CD4-positive, CD25-positive, alpha-beta regulatory T cell (primary cell): ENCODE data around the gene TTC12. TPM values are rescaled to one million over a fixed set of nuclear protein-coding genes. Genes with fewer than 3 reads are reported as not detected.

Experiments
- ATAC-seq, 2 donors: fragments of 150-1000 bp; cut with Tn5 transposase; one replicate each; pipeline ENCODE4 v1.10.0; 2021; ENCODE audit warnings: low read depth in 2 of 2, moderate number of reproducible peaks in 2 of 2, moderate library complexity in 1 of 2
- DNase-seq, 3 donors: peaks; one replicate each; pipeline versions ENCODE4 v3.0.0 to v3.0.0-alpha.2; 2012 to 2022; ENCODE audit warnings: mixed read lengths in 1 of 3
- H3K27ac ChIP-seq: one replicate; pipeline ENCODE4 v1.7.0; 2013; ENCODE audit warnings: mild to moderate bottlenecking, low read length; ENCODE audit not compliant: insufficient read depth, poor library complexity, severe bottlenecking
- H3K27me3 ChIP-seq: one replicate; pipeline ENCODE4 v1.7.0; 2013; ENCODE audit warnings: low read length; ENCODE audit not compliant: control insufficient read depth, insufficient read depth
- H3K36me3 ChIP-seq: one replicate; pipeline ENCODE4 v1.7.0; 2013; ENCODE audit warnings: mild to moderate bottlenecking, low read length, moderate library complexity; ENCODE audit not compliant: control insufficient read depth, insufficient read depth
- H3K4me1 ChIP-seq: 2 replicates; pipeline ENCODE4 v1.7.0; 2013; ENCODE audit warnings: mild to moderate bottlenecking, low read length; ENCODE audit not compliant: insufficient read depth, control insufficient read depth, poor library complexity, severe bottlenecking
- H3K4me3 ChIP-seq: one replicate; pipeline ENCODE4 v1.7.0; 2013; ENCODE audit warnings: low read depth, mild to moderate bottlenecking, low read length, moderate library complexity
- H3K9me3 ChIP-seq, 2 experiments: 1 replicate in 1 of 2; 2 replicates in 1 of 2; pipeline ENCODE4 v1.7.0; 2013; ENCODE audit warnings: low read length in 2 of 2, mild to moderate bottlenecking in 1 of 2, moderate library complexity in 1 of 2; ENCODE audit not compliant: control insufficient read depth in 2 of 2
- H3K27ac Mint-ChIP-seq, 3 donors: one replicate each; pipeline ENCODE4 v1.8.0; 2020 to 2022; ENCODE audit warnings: mild to moderate bottlenecking in 3 of 3, mixed read lengths in 3 of 3, moderate library complexity in 2 of 3
- H3K27me3 Mint-ChIP-seq: one replicate; pipeline ENCODE4 v1.8.0; 2022; ENCODE audit warnings: mild to moderate bottlenecking, mixed read lengths
- H3K36me3 Mint-ChIP-seq: one replicate; pipeline ENCODE4 v1.8.0; 2020; ENCODE audit warnings: mixed read lengths
- H3K4me1 Mint-ChIP-seq, 4 donors: one replicate each; pipeline ENCODE4 v1.8.0; 2020 to 2022; ENCODE audit warnings: mixed read lengths in 4 of 4, mild to moderate bottlenecking in 1 of 4
- H3K4me3 Mint-ChIP-seq, 4 donors: one replicate each; pipeline ENCODE4 v1.8.0; 2020 to 2022; ENCODE audit warnings: mild to moderate bottlenecking in 4 of 4, mixed read lengths in 4 of 4, moderate library complexity in 3 of 4
- H3K9me3 Mint-ChIP-seq, 7 donors: one replicate each; pipeline ENCODE4 v1.8.0; 2020 to 2022; ENCODE audit warnings: mixed read lengths in 7 of 7, mild to moderate bottlenecking in 3 of 7, moderate library complexity in 2 of 7
- polyA plus RNA-seq, 4 donors: library from polyadenylated mRNA; unstranded; fragments of 300-500 nt; fragmentation: Illumina TruSeq; gene quantifications; one replicate each; pipeline ENCODE4 v1.2.3, GENCODE V29; 2021
- total RNA-seq: library from RNA; stranded (reverse); gene quantifications from one replicate; pipeline ENCODE4 v1.2.3, GENCODE V29; 2022

The TTC12 gene
- total and polyA plus RNA-seq, 5 donors from 2014 or later = 8.0 to 22.2 (median 10.6) TPM

DNA sequence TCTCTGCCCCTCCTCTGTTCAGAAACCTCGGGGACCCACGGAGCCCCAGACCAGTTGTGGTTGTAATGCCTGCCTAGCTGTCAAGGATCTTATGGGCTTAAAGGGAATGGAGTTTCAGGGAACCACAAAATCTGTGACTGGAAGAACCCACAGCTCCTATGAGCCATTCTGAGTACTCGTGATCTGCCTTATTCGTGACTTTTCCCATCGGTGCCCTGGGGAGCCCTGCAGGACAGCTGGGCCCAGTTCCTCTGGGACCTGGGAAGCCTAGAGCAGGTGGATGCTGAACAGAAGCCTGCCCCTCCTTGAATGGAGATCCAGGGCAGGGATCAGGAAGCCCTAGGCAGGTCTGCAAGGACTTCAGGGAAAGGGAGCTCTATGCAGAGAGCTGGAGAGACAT is 42.1 kb upstream of the TTC12 start:
- Mint-ChIP-seq H3K9me3 (peaks cover 0 to 1% (median 0%) of the 10 kb centered on the region in 7 donors), H3K27me3 (no peaks in the 10 kb centered on the region), H3K4me3 (no peak overlapping the region), H3K27ac (no peak overlapping the region), H3K36me3 (no peaks in the 10 kb centered on the region), H3K4me1 (no peaks in the 10 kb centered on the region)
- ATAC-seq (no peak), DNase-seq (no peak)
- Histone ChIP-seq H3K36me3 (no peaks in the 10 kb centered on the region), H3K9me3 (no peaks in the 10 kb centered on the region), H3K4me1 (no peaks in the 10 kb centered on the region), H3K4me3 (no peak overlapping the region), H3K27ac (no peak overlapping the region), H3K27me3 (no peaks in the 10 kb centered on the region)

DNA sequence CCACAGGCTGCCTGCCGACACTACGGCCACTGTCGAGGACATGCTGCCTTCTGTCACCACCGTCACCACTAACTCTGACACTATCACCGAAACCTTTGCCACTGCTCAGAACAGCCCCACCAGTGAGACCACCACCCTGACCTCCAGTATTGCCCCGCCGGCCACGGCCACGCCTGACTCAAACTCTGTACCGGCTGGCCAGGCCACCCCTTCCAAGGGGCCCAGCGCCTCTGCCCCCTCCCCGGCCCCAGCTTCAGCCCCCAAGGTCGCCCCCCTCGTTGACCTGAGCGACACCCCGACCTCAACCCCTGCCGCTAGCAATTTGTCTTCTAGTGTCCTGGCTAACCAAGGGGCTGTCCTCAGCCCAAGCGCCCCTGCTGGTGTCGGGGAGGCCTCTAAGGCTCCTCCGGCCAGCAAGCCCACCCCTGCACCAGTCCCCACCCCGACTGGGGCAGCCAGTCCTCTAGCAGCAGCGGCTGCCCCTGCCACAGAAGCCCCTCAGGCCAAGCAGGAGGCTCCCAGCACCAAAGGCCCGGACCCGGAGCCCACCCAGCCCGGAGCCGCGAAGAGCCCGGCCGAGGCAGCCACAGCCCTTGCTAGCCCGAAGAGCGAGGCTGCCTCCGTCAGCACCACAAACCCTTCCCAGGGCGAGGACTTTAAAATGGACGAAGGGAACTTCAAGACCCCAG is 41.3 kb upstream of the TTC12 start:
- no peaks in the 10 kb centered on the region for H3K36me3 ChIP-seq
- Mint-ChIP-seq H3K4me1 (no peaks in the 10 kb centered on the region), H3K27me3 (no peaks in the 10 kb centered on the region), H3K9me3 (peaks cover 0 to 1% (median 0%) of the 10 kb centered on the region in 7 donors), H3K27ac (no peak overlapping the region), H3K4me3 (no peak overlapping the region), H3K36me3 (no peaks in the 10 kb centered on the region)
- DNase-seq (no peak), ATAC-seq (no peak)
- H3K27me3 ChIP-seq = no peaks in the 10 kb centered on the region
- no peak overlapping the region for H3K4me3 ChIP-seq
- no peaks in the 10 kb centered on the region for H3K4me1 ChIP-seq
- no peak overlapping the region for H3K27ac ChIP-seq
- no peaks in the 10 kb centered on the region for H3K9me3 ChIP-seq

DNA sequence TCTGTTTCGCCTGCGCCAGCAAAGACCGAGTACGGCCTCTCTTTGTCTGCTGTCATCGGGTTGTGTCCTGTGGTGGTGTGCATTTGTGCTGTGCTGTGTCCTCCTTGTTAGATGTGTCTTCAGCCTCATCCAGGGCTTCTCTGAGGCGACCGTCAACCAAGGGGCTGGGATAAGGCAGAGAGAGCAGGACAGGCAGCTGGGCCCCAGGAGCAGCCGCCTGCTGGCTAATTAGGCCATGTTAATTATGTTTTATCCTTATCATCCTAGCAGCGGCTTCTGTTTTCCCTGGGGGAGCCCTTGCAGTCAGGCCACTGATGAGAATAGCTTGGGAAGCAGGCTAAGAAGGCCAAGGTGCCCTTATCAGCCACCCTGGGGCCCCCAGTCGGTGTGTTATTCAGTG is 40.7 kb upstream of the TTC12 start:
- H3K36me3 Mint-ChIP-seq = no peaks in the 10 kb centered on the region
- Histone ChIP-seq H3K4me1 (no peaks in the 10 kb centered on the region), H3K27ac (no peak overlapping the region), H3K36me3 (no peaks in the 10 kb centered on the region), H3K9me3 (no peaks in the 10 kb centered on the region), H3K4me3 (no peak overlapping the region), H3K27me3 (no peaks in the 10 kb centered on the region)
- H3K4me1 Mint-ChIP-seq = no peaks in the 10 kb centered on the region
- DNase-seq (no peak), ATAC-seq (no peak)
- H3K27ac Mint-ChIP-seq = no peak overlapping the region
- H3K4me3 Mint-ChIP-seq = no peak overlapping the region
- H3K27me3 Mint-ChIP-seq = no peaks in the 10 kb centered on the region
- H3K9me3 Mint-ChIP-seq = peaks cover 0 to 1% (median 0%) of the 10 kb centered on the region in 7 donors

GRCh38 chr11:113274713-113275582 is 39.4 kb upstream of the TTC12 start:
- no peak for ATAC-seq
- no peak for DNase-seq
- peak overlapping the region in 1 of 3 donors; percentile 49 for H3K27ac Mint-ChIP-seq
- no peak overlapping the region for H3K4me3 ChIP-seq
- H3K4me1 Mint-ChIP-seq = no peaks in the 10 kb centered on the region
- H3K27me3 Mint-ChIP-seq = no peaks in the 10 kb centered on the region
- H3K36me3 Mint-ChIP-seq = no peaks in the 10 kb centered on the region
- H3K4me1 ChIP-seq = no peaks in the 10 kb centered on the region
- H3K9me3 Mint-ChIP-seq = peaks cover 0 to 1% (median 0%) of the 10 kb centered on the region in 7 donors
- no peaks in the 10 kb centered on the region for H3K36me3 ChIP-seq
- H3K4me3 Mint-ChIP-seq = no peak overlapping the region
- H3K27ac ChIP-seq = no peak overlapping the region
- no peaks in the 10 kb centered on the region for H3K9me3 ChIP-seq
- H3K27me3 ChIP-seq = no peaks in the 10 kb centered on the region

- H3K27ac Mint-ChIP-seq = peak overlapping the region in 1 of 3 donors; percentile 49
- ATAC-seq = no peak
These were observed 38.8 kb upstream of the TTC12 start for GRCh38 chr11:113275602-113276001.

GRCh38 chr11:113276466-113276865 is 37.9 kb upstream of the TTC12 start:
- no peaks in the 10 kb centered on the region for H3K36me3 ChIP-seq
- H3K9me3 Mint-ChIP-seq = peaks cover 0 to 1% (median 0%) of the 10 kb centered on the region in 7 donors
- no peak overlapping the region for H3K4me3 Mint-ChIP-seq

More at GRCh38 chr11:113275602-113276001, 38.8 kb upstream of the TTC12 start:
- DNase-seq = no peak
- Histone ChIP-seq H3K9me3 (no peaks in the 10 kb centered on the region), H3K4me3 (no peak overlapping the region), H3K27ac (no peak overlapping the region), H3K36me3 (no peaks in the 10 kb centered on the region), H3K27me3 (no peaks in the 10 kb centered on the region), H3K4me1 (no peaks in the 10 kb centered on the region)
- peaks cover 0 to 1% (median 0%) of the 10 kb centered on the region in 7 donors for H3K9me3 Mint-ChIP-seq
- no peaks in the 10 kb centered on the region for H3K27me3 Mint-ChIP-seq
- H3K4me3 Mint-ChIP-seq = no peak overlapping the region
- no peaks in the 10 kb centered on the region for H3K4me1 Mint-ChIP-seq
- H3K36me3 Mint-ChIP-seq = no peaks in the 10 kb centered on the region

GRCh38 chr11:113277907-113278306 is 36.5 kb upstream of the TTC12 start:
- DNase-seq (no peak), ATAC-seq (no peak)
- Mint-ChIP-seq H3K4me3 (no peak overlapping the region), H3K27me3 (no peaks in the 10 kb centered on the region), H3K27ac (no peak overlapping the region), H3K4me1 (no peaks in the 10 kb centered on the region), H3K36me3 (no peaks in the 10 kb centered on the region), H3K9me3 (peaks cover 0 to 1% (median 0%) of the 10 kb centered on the region in 7 donors)
- Histone ChIP-seq H3K36me3 (no peaks in the 10 kb centered on the region), H3K4me1 (no peaks in the 10 kb centered on the region), H3K4me3 (no peak overlapping the region), H3K9me3 (no peaks in the 10 kb centered on the region), H3K27ac (no peak overlapping the region), H3K27me3 (no peaks in the 10 kb centered on the region)

More at GRCh38 chr11:113276466-113276865, 37.9 kb upstream of the TTC12 start:
- Histone ChIP-seq H3K27ac (no peak overlapping the region), H3K9me3 (no peaks in the 10 kb centered on the region), H3K4me1 (no peaks in the 10 kb centered on the region), H3K4me3 (no peak overlapping the region), H3K27me3 (no peaks in the 10 kb centered on the region)
- Mint-ChIP-seq H3K4me1 (no peaks in the 10 kb centered on the region), H3K27ac (no peak overlapping the region), H3K36me3 (no peaks in the 10 kb centered on the region), H3K27me3 (no peaks in the 10 kb centered on the region)
- DNase-seq (no peak), ATAC-seq (no peak)
